Measurements from ENCODE around the gene FGD3.

DNA sequence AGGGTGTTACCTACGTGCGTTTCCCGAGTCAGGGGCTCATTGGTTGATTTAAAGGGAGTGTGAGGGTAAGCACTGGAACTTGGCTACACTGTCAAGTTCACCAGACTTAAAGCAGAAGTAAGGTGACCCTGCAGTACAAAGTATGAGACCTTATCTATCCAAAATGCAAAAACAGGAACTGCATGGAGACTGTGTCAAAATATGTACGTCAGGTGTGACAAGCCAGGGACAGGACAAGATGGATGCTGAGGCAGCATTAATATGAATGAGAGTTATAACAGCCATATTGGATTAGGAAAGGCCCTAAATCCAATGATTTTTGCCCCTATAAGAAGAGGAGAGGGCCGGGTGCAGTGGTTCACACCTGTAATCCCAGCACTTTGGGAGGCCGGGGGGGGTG lies 95.8 kb downstream of the FGD3 start:
- no peak for TF ChIP-seq SIN3A (conservative IDR thresholded peaks at IDR 0.05 in 1 of 2, IDR thresholded peaks at IDR 0.05 in 1 of 2; ENCODE audit: low read depth in 1 of 2, low read length in 2 of 2)
- no peak for TF ChIP-seq E2F6 (IDR thresholded peaks at IDR 0.05)

Data from H1 (cell line).